KMS-11 (cell line): ENCODE data around the gene EPHA6.

Experiments used
- H2AFZ ChIP-seq: fragments of 200-600 bp; sonication (generic); 2 replicates; pipeline ENCODE4 v1.6.1; 2016; ENCODE audit warnings: antibody characterized with exemption, mixed run types, low read depth
- H3K27ac ChIP-seq: fragments of 200-600 bp; sonication (generic); 2 replicates; pipeline ENCODE4 v1.6.1; 2016; ENCODE audit warnings: mild to moderate bottlenecking, mixed run types
- H3K27me3 ChIP-seq: fragments of 200-600 bp; sonication (generic); 2 replicates; pipeline ENCODE4 v1.6.1; 2017; ENCODE audit warnings: mild to moderate bottlenecking, low read depth, mixed run types, moderate library complexity; ENCODE audit not compliant: insufficient read depth
- H3K36me3 ChIP-seq: fragments of 200-600 bp; sonication (generic); 2 replicates; pipeline ENCODE4 v1.6.1; 2017; ENCODE audit warnings: mild to moderate bottlenecking, mixed run types; ENCODE audit not compliant: insufficient read depth
- H3K4me1 ChIP-seq: fragments of 200-600 bp; sonication (generic); 2 replicates; pipeline ENCODE4 v1.6.1; 2016; ENCODE audit warnings: mild to moderate bottlenecking, low read depth, mixed run types; ENCODE audit not compliant: poor library complexity, severe bottlenecking
- H3K4me2 ChIP-seq: fragments of 200-600 bp; sonication (generic); 2 replicates; pipeline ENCODE4 v1.7.0; 2016; ENCODE audit warnings: mild to moderate bottlenecking, mixed run types
- H3K4me3 ChIP-seq: fragments of 200-600 bp; sonication (generic); IDR thresholded peaks from 2 replicates; pipeline ENCODE4 v1.6.1; 2017; ENCODE audit warnings: low read depth, low read length, mixed read lengths; ENCODE audit not compliant: insufficient read depth
- H3K79me2 ChIP-seq: fragments of 200-600 bp; sonication (generic); 2 replicates; pipeline ENCODE4 v1.6.1; 2016; ENCODE audit warnings: low read depth, mixed run types; ENCODE audit not compliant: insufficient read depth
- H3K9ac ChIP-seq: fragments of 200-600 bp; sonication (generic); 2 replicates; pipeline ENCODE4 v1.6.1; 2016; ENCODE audit warnings: mild to moderate bottlenecking, mixed run types
- H4K20me1 ChIP-seq: fragments of 200-600 bp; sonication (generic); 2 replicates; pipeline ENCODE4 v1.6.1; 2016; ENCODE audit warnings: mild to moderate bottlenecking, mixed run types; ENCODE audit not compliant: insufficient read depth
- TF ChIP-seq, protein P1 (sequence below): fragments of 200-600 bp; sonication (generic); conservative IDR thresholded peaks from 2 replicates; pipeline ENCODE4 v1.6.1; 2017; ENCODE audit warnings: low read depth, mild to moderate bottlenecking, antibody characterized with exemption, low read length, moderate library complexity, mixed read lengths

The EPHA6 gene

DNA sequence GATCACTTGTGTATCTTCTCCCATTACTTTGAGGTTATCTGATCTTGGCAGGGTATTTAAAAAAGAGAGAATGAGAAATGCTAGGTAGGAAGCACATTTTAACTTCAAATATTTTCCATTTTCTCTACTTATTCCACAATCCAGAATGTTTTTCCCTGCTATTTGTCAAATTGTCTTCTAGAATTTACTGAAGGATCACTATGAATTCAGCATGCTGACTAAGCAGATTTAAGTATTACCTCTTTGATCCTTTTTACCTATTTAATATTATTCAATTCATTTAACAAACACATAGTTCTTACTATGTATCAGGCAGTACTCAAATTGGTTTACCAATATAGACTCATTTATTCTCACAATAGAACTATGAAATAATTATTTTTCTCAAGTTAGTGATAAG is 486.7 kb downstream of the EPHA6 start:
- Histone ChIP-seq H3K27ac (no peak overlapping the region), H3K36me3 (no peaks in the 10 kb centered on the region), H2AFZ (no peak overlapping the region), H3K79me2 (no peaks in the 10 kb centered on the region), H3K4me1 (no peaks in the 10 kb centered on the region), H3K9ac (no peak overlapping the region), H4K20me1 (no peaks in the 10 kb centered on the region), H3K27me3 (no peaks in the 10 kb centered on the region), H3K4me3 (no peak overlapping the region), H3K4me2 (no peak overlapping the region)
- TF ChIP-seq, protein P1, sequence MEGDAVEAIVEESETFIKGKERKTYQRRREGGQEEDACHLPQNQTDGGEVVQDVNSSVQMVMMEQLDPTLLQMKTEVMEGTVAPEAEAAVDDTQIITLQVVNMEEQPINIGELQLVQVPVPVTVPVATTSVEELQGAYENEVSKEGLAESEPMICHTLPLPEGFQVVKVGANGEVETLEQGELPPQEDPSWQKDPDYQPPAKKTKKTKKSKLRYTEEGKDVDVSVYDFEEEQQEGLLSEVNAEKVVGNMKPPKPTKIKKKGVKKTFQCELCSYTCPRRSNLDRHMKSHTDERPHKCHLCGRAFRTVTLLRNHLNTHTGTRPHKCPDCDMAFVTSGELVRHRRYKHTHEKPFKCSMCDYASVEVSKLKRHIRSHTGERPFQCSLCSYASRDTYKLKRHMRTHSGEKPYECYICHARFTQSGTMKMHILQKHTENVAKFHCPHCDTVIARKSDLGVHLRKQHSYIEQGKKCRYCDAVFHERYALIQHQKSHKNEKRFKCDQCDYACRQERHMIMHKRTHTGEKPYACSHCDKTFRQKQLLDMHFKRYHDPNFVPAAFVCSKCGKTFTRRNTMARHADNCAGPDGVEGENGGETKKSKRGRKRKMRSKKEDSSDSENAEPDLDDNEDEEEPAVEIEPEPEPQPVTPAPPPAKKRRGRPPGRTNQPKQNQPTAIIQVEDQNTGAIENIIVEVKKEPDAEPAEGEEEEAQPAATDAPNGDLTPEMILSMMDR = no peak

DNA sequence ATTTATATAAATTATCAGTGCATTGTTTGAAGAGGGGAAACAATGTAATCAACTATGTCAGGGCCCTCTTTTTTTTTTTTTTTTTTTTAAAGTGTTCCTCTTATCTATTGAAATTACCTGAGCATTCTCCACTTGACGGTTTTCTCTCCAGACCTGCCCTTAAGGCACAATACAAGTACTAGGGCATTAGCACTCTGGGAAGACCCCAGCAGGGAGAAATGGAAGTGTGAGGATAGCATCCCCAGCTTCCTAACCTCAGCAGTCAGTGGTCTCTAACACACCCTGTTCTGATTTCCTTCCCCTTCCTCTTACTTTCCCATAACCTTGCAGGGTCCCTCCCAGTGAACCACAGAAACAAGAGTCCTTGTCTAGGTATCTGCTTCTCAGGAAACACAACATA is 491.8 kb downstream of the EPHA6 start:
- Histone ChIP-seq H3K4me3 (no peak overlapping the region), H3K79me2 (no peaks in the 10 kb centered on the region), H3K27ac (no peak overlapping the region), H3K36me3 (no peaks in the 10 kb centered on the region), H3K4me1 (no peaks in the 10 kb centered on the region), H3K27me3 (no peaks in the 10 kb centered on the region), H2AFZ (no peak overlapping the region), H3K9ac (no peak overlapping the region), H3K4me2 (no peak overlapping the region), H4K20me1 (no peaks in the 10 kb centered on the region)
- TF ChIP-seq, protein P1 = no peak

DNA sequence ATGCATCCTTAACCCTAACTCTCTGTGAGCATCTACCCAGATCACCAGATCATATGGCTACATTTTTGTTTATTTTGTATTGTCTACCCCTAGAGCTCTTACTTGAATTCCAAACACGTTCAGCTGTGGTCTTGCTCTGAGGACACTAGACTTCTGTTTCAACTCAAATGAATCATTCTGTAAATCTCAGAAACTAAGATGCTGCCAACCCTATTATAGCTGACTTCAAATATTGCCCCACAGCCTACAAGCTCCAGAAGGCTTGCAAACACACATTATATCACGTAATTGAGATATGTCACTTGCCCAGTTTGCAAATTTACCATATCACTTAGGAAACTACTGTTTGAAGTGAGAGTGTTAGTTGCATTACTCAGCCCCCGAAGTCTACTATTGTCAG is 524.0 kb downstream of the EPHA6 start:
- TF ChIP-seq, protein P1 = no peak
- Histone ChIP-seq H3K36me3 (no peaks in the 10 kb centered on the region), H3K79me2 (no peaks in the 10 kb centered on the region), H4K20me1 (no peaks in the 10 kb centered on the region), H3K4me3 (no peak overlapping the region), H3K4me1 (no peaks in the 10 kb centered on the region), H2AFZ (no peak overlapping the region), H3K4me2 (no peak overlapping the region), H3K27ac (no peak overlapping the region), H3K27me3 (no peaks in the 10 kb centered on the region), H3K9ac (no peak overlapping the region)

DNA sequence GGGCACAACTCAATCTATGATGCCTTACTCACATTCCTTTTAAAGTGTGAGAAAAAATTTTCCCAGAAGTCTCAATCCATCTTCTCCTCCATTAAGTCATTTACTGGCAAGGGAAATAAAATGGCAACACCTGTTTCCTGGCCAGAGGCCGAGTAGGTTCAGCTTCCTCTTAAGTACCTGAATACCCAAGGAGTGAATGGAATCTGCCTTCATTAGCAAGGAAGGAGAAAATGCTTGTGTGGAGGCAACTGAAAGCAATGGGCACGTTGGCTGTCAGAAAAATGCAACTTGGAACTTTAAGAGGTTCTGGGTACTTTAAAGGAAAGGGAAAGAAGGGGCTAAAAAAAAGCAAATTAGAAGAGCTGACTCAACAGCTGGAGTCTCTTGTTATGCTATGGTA is 526.5 kb downstream of the EPHA6 start:
- Histone ChIP-seq H3K4me1 (no peaks in the 10 kb centered on the region), H3K79me2 (no peaks in the 10 kb centered on the region), H3K4me3 (no peak overlapping the region), H3K36me3 (no peaks in the 10 kb centered on the region), H3K27ac (no peak overlapping the region), H4K20me1 (no peaks in the 10 kb centered on the region), H2AFZ (no peak overlapping the region), H3K27me3 (no peaks in the 10 kb centered on the region), H3K4me2 (no peak overlapping the region), H3K9ac (no peak overlapping the region)
- TF ChIP-seq, protein P1 = no peak

DNA sequence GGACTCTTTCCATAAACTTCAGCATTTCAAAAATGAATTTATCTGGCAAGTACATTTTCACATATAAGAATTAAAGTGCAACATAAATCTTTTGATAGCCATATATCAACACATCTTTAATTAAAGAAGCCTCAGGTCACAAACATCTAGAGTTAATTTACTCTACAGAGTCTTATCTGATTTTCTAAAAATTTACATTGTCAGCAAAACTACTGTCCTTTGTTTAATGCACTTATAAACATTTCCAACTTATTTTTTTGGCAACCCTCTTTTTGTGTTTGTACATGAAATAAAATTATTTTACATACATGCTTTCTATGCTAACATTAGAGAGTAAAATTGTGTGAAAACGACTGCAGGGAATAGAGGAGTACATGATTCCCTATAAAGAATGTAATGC is 533.4 kb downstream of the EPHA6 start:
- TF ChIP-seq, protein P1 = no peak
- no peak overlapping the region for H3K9ac ChIP-seq
- no peaks in the 10 kb centered on the region for H3K27me3 ChIP-seq
- no peaks in the 10 kb centered on the region for H3K4me1 ChIP-seq
- H2AFZ ChIP-seq = no peak overlapping the region
- no peaks in the 10 kb centered on the region for H4K20me1 ChIP-seq
- H3K79me2 ChIP-seq = no peaks in the 10 kb centered on the region
- H3K4me2 ChIP-seq = no peak overlapping the region
- H3K36me3 ChIP-seq = no peaks in the 10 kb centered on the region
- H3K4me3 ChIP-seq = no peak overlapping the region
- H3K27ac ChIP-seq = no peak overlapping the region
